H1 (cell line): Measurements from ENCODE around the gene CDCA3. TPM values are rescaled to one million over a fixed set of nuclear protein-coding genes. Genes with fewer than 3 reads are reported as not detected.

Experiments used
- CTCF ChIA-PET: fragments of 300-600 bp; sonication (Branson Sonifier 250); formaldehyde crosslinking; loops from one replicate; lab custom pipeline; 2021; ENCODE audit not compliant: partially characterized antibody; lab: Charles Lee
- POLR2A ChIA-PET: fragments of 300-600 bp; sonication (Branson Sonifier 250); formaldehyde crosslinking; loops from one replicate; lab custom pipeline; 2021; ENCODE audit warnings: inconsistent platforms; ENCODE audit not compliant: partially characterized antibody; lab: Charles Lee
- DNase-seq, 2 experiments: peaks; one replicate each; pipeline versions ENCODE4 v3.0.0 to v3.0.0-alpha.2; 2010 to 2022; ENCODE audit warnings: low spot score in 2 of 2, low read depth in 1 of 2, mixed read lengths in 1 of 2
- FAIRE-seq: peaks from 2 replicates; lab custom pipeline; 2011; peaks lifted over from hg19 to GRCh38; lab: Jason Lieb, UNC
- H2AFZ ChIP-seq: 2 replicates; pipeline ENCODE4 v1.8.1; 2012; ENCODE audit warnings: low read length, inconsistent platforms
- H2AK5ac ChIP-seq: 2 replicates; pipeline ENCODE4 v1.6.1; 2013; ENCODE audit warnings: low read depth, low read length
- H2BK120ac ChIP-seq: replicated peaks from 2 replicates; pipeline ENCODE3; 2013; ENCODE audit warnings: low read depth, low read length, inconsistent platforms
- H2BK12ac ChIP-seq: 2 replicates; pipeline ENCODE4 v1.6.1; 2013; ENCODE audit warnings: low read depth, low read length
- H2BK15ac ChIP-seq: 2 replicates; pipeline ENCODE4 v1.6.1; 2013; ENCODE audit warnings: low read length
- H2BK20ac ChIP-seq: 2 replicates; pipeline ENCODE4 v1.6.1; 2013; ENCODE audit warnings: low read length
- H2BK5ac ChIP-seq: 2 replicates; pipeline ENCODE4 v1.6.1; 2013; ENCODE audit warnings: low read depth, low read length
- H3K14ac ChIP-seq: 2 replicates; pipeline ENCODE4 v1.6.1; 2013; ENCODE audit warnings: inconsistent platforms; ENCODE audit not compliant: insufficient read length
- H3K18ac ChIP-seq: 2 replicates; pipeline ENCODE4 v1.6.1; 2013; ENCODE audit warnings: low read length; ENCODE audit errors: extremely low read depth
- H3K23ac ChIP-seq: 2 replicates; pipeline ENCODE4 v1.6.1; 2013; ENCODE audit warnings: inconsistent platforms; ENCODE audit not compliant: insufficient read length
- H3K23me2 ChIP-seq: 2 replicates; pipeline ENCODE4 v1.6.1; 2013; ENCODE audit warnings: low read depth, low read length
- H3K27ac ChIP-seq: 2 replicates; pipeline ENCODE4 v1.6.1; 2011; ENCODE audit warnings: low read depth, low read length, inconsistent platforms
- H3K27me3 ChIP-seq, 4 experiments: replicated peaks in 1 of 4; 1 replicate in 1 of 4; 2 replicates in 3 of 4; pipeline versions ENCODE4 v1.6.1 to v1.8.1; 2011 to 2013; ENCODE audit warnings: low read length in 3 of 4, mild to moderate bottlenecking in 3 of 4, inconsistent platforms in 2 of 4, mixed read lengths in 2 of 4, moderate library complexity in 1 of 4; ENCODE audit not compliant: control insufficient read depth in 3 of 4, insufficient read depth in 3 of 4; ENCODE audit errors: extremely low read depth in 1 of 4
- H3K36me3 ChIP-seq, 4 experiments: 2 replicates each; pipeline versions ENCODE4 v1.6.1 to v1.8.1; 2011 to 2013; ENCODE audit warnings: mild to moderate bottlenecking in 4 of 4, low read length in 3 of 4, moderate library complexity in 2 of 4, control low read depth in 1 of 4, inconsistent platforms in 1 of 4; ENCODE audit not compliant: insufficient read depth in 4 of 4, control insufficient read depth in 2 of 4
- H3K4ac ChIP-seq: replicated peaks from 2 replicates; pipeline ENCODE3; 2013; ENCODE audit warnings: low read length, low read depth, mixed read lengths, inconsistent platforms; ENCODE audit not compliant: insufficient read length
- H3K4me1 ChIP-seq, 4 experiments: replicated peaks in 1 of 4; 1 replicate in 1 of 4; 2 replicates in 3 of 4; pipeline versions ENCODE4 v1.6.1 to v1.8.1; 2011 to 2013; ENCODE audit warnings: low read length in 3 of 4, inconsistent platforms in 2 of 4, mixed read lengths in 1 of 4; ENCODE audit not compliant: insufficient read depth in 4 of 4, control insufficient read depth in 3 of 4
- H3K4me2 ChIP-seq, 2 experiments: 2 replicates each; pipeline versions ENCODE4 v1.6.1 to v1.8.1; 2011 to 2013; ENCODE audit warnings: low read depth in 2 of 2, low read length in 2 of 2, control low read depth in 1 of 2, inconsistent platforms in 1 of 2, mild to moderate bottlenecking in 1 of 2; ENCODE audit not compliant: insufficient read depth in 1 of 2
- H3K4me3 ChIP-seq, 4 experiments: fragments of 200-600, 300-600 bp in 1 of 4; sonication (generic), shearing (Covaris generic), sonication (Bioruptor Twin) in 1 of 4; 2 replicates each; pipeline versions ENCODE4 v1.5.1 to v1.8.1; 2011 to 2016; ENCODE audit warnings: low read length in 4 of 4, low read depth in 3 of 4, control low read depth in 2 of 4, inconsistent platforms in 2 of 4, mild to moderate bottlenecking in 2 of 4, mixed read lengths in 1 of 4, moderate library complexity in 1 of 4; ENCODE audit not compliant: insufficient read depth in 2 of 4; ENCODE audit errors: extremely low read depth in 1 of 4
- H3K56ac ChIP-seq: replicated peaks from 2 replicates; pipeline ENCODE3; 2013; ENCODE audit warnings: low read depth, mild to moderate bottlenecking, mixed read lengths, low read length, inconsistent platforms; ENCODE audit not compliant: insufficient read length
- H3K79me1 ChIP-seq: 2 replicates; pipeline ENCODE4 v1.6.1; 2013; ENCODE audit warnings: low read depth, low read length, control low read depth
- H3K79me2 ChIP-seq, 2 experiments: 2 replicates each; pipeline versions ENCODE4 v1.6.1 to v1.8.1; 2012 to 2013; ENCODE audit warnings: low read length in 2 of 2, mild to moderate bottlenecking in 2 of 2, inconsistent platforms in 1 of 2; ENCODE audit not compliant: insufficient read depth in 2 of 2, control insufficient read depth in 1 of 2
- H3K9ac ChIP-seq, 4 experiments: replicated peaks in 1 of 4; 1 replicate in 1 of 4; 2 replicates in 3 of 4; pipeline versions ENCODE4 v1.6.1 to v1.8.1; 2011 to 2013; ENCODE audit warnings: low read depth in 3 of 4, low read length in 3 of 4, control low read depth in 2 of 4, mild to moderate bottlenecking in 2 of 4, moderate library complexity in 2 of 4, inconsistent platforms in 1 of 4; ENCODE audit errors: extremely low read depth in 1 of 4
- H3K9me3 ChIP-seq, 2 experiments: 2 replicates each; pipeline versions ENCODE4 v1.6.1 to v1.8.1; 2012 to 2013; ENCODE audit warnings: mild to moderate bottlenecking in 2 of 2, moderate library complexity in 2 of 2, control low read depth in 1 of 2, inconsistent platforms in 1 of 2, low read depth in 1 of 2, low read length in 1 of 2, mixed read lengths in 1 of 2; ENCODE audit not compliant: insufficient read depth in 2 of 2
- H4K20me1 ChIP-seq, 2 experiments: replicated peaks in 1 of 2; 2 replicates each; pipeline versions ENCODE3 to v1.8.1; 2011 to 2013; ENCODE audit warnings: inconsistent platforms in 2 of 2, low read length in 2 of 2, mild to moderate bottlenecking in 1 of 2; ENCODE audit not compliant: insufficient read depth in 2 of 2, control insufficient read depth in 1 of 2
- H4K5ac ChIP-seq: 2 replicates; pipeline ENCODE4 v1.6.1; 2013; ENCODE audit warnings: low read length, low read depth, mixed read lengths, inconsistent platforms; ENCODE audit not compliant: insufficient read length
- H4K8ac ChIP-seq: 2 replicates; pipeline ENCODE4 v1.8.0; 2013; ENCODE audit warnings: mild to moderate bottlenecking, moderate library complexity, low read length, inconsistent platforms; ENCODE audit not compliant: insufficient read depth; ENCODE audit errors: extremely low read depth
- H4K91ac ChIP-seq: replicated peaks from 2 replicates; pipeline ENCODE3; 2013; ENCODE audit warnings: low read length, mixed read lengths, inconsistent platforms; ENCODE audit not compliant: insufficient read length
- ATF3 ChIP-seq: IDR thresholded peaks from 2 replicates; pipeline ENCODE4 v1.6.1; 2011; ENCODE audit warnings: low read depth, mild to moderate bottlenecking, low read length; ENCODE audit not compliant: insufficient read depth
- BACH1 ChIP-seq: IDR thresholded peaks from 2 replicates; pipeline ENCODE4 v1.6.1; 2012; ENCODE audit warnings: low read length, improper control_type of control experiment
- HDAC2 ChIP-seq, 2 experiments: fragments of 300-600 bp in 1 of 2; sonication (generic) in 1 of 2; IDR thresholded peaks; 2 replicates each; pipeline ENCODE4 v1.6.1; 2011 to 2012; ENCODE audit warnings: low read depth in 2 of 2, low read length in 2 of 2, mild to moderate bottlenecking in 2 of 2, moderate library complexity in 2 of 2, borderline replicate concordance in 1 of 2, inconsistent platforms in 1 of 2
- RAD21 ChIP-seq, 2 experiments: IDR thresholded peaks in 1 of 2; conservative IDR thresholded peaks in 1 of 2; 2 replicates each; pipeline ENCODE4 v1.6.1; 2011; ENCODE audit warnings: low read depth in 2 of 2, low read length in 2 of 2, improper control_type of control experiment in 1 of 2, inconsistent platforms in 1 of 2, mild to moderate bottlenecking in 1 of 2, moderate library complexity in 1 of 2
- RXRA ChIP-seq: IDR thresholded peaks from 2 replicates; pipeline ENCODE4 v1.6.1; 2011; ENCODE audit warnings: low read depth, mild to moderate bottlenecking, low read length, moderate library complexity; ENCODE audit not compliant: insufficient read depth
- SIN3A ChIP-seq, 2 experiments: IDR thresholded peaks in 1 of 2; conservative IDR thresholded peaks in 1 of 2; 2 replicates each; pipeline ENCODE4 v1.6.1; 2011 to 2012; ENCODE audit warnings: low read length in 2 of 2, improper control_type of control experiment in 1 of 2, low read depth in 1 of 2, mild to moderate bottlenecking in 1 of 2
- SP4 ChIP-seq: IDR thresholded peaks from 2 replicates; pipeline ENCODE4 v1.6.1; 2012; ENCODE audit warnings: low read length, inconsistent platforms
- SRF ChIP-seq: IDR thresholded peaks from 2 replicates; pipeline ENCODE4 v1.6.1; 2011; ENCODE audit warnings: mild to moderate bottlenecking, low read depth, low read length, moderate library complexity
- WGBS, 2 experiments: shearing (Covaris generic) in 1 of 2; methylation state at CpG; one replicate each; pipeline versions ENCODE4 v1.1.6 to v1.1.7; 2013 to 2015; ENCODE audit warnings: low lambda C conversion rate in 2 of 2, mixed read lengths in 2 of 2, inconsistent platforms in 1 of 2, low coverage in 1 of 2, missing lambda C conversion rate in 1 of 2; ENCODE audit not compliant: insufficient replicate concordance in 2 of 2, insufficient coverage in 1 of 2, insufficient read length in 1 of 2; ENCODE audit errors: extremely low coverage in 1 of 2, missing lambda C conversion rate in 1 of 2; 5-methylcytosine and 5-hydroxymethylcytosine counted together
- polyA plus RNA-seq, 7 experiments: library from polyadenylated mRNA; depleted of rRNA in 3 of 7; stranded (reverse) in 5 of 7; unstranded in 2 of 7; fragments of >200 nt in 5 of 7; fragments of 200-250 nt in 2 of 7; gene quantifications; 1 replicate in 5 of 7; 2 replicates in 1 of 7; 4 replicates in 1 of 7; pipeline versions ENCODE4 v1.2.1 to v1.2.3, GENCODE V29; 2011 to 2013; ENCODE audit warnings: missing spikeins in 2 of 7, mixed read lengths in 2 of 7
- total RNA-seq: library from RNA; stranded (reverse); fragmentation: NEBNext Ultra II Directional; extraction: Animal tissue kit (Norgen Biotek cat#: 25700); gene quantifications from 2 replicates; pipeline ENCODE4 v1.2.1, GENCODE V29; 2021
- TF ChIP-seq, protein P1 (sequence below): IDR thresholded peaks from 2 replicates; pipeline ENCODE4 v1.6.1; 2011; ENCODE audit warnings: low read length, improper control_type of control experiment

Gene CDCA3
- total and polyA plus RNA-seq, 2 of the 8 experiments (the other 6 are each of a cell fraction or from before 2014, with no cell fraction given): 47.7 to 71.2 TPM

GRCh38 chr12:6824085-6824775, 26.9 kb downstream of the CDCA3 start:
- FAIRE-seq (no peak), DNase-seq (no peak)
- H2BK15ac ChIP-seq: peak overlapping the region; percentile 98
- no peak overlapping the region for H3K18ac ChIP-seq
- no peak overlapping the region for H2BK120ac ChIP-seq
- WGBS, 2 experiments: 92% methylated on average over 36 of the region's 37 CpGs; no CpG with 5 or more reads in 1 of the 2 experiments
- no peak overlapping the region for H3K56ac ChIP-seq
- peaks cover 8 to 52% (median 30%) of the 10 kb centered on the region in 4 experiments for H3K4me1 ChIP-seq
- no peaks in the 10 kb centered on the region for H3K36me3 ChIP-seq
- H4K5ac ChIP-seq: no peak overlapping the region
- no peak overlapping the region for H3K23ac ChIP-seq
- H2AFZ ChIP-seq: no peak overlapping the region
- H3K4me2 ChIP-seq: peak overlapping the region in 1 of 2 experiments; percentile 51; a peak in 1 of 4 replicates
- peak overlapping the region; percentile 29; the same call in 1 of the 2 replicates for H2BK12ac ChIP-seq
- H3K14ac ChIP-seq: no peak overlapping the region
- peaks cover 0 to 4% of the 10 kb centered on the region in 2 experiments for H4K20me1 ChIP-seq
- no peak overlapping the region for H4K91ac ChIP-seq
- no peak overlapping the region for H3K27ac ChIP-seq
- H3K27me3 ChIP-seq: peaks cover 0 to 12% (median 8%) of the 10 kb centered on the region in 4 experiments; a peak in 5 of 7 replicates
- H3K9me3 ChIP-seq: no peaks in the 10 kb centered on the region
- H2AK5ac ChIP-seq: peak overlapping the region; percentile 77; the same call in 1 of the 2 replicates
- ChIA-PET POLR2A (interaction anchor here (0.8 to 27.1 kb wide), 20 partner anchors 10 to 290 kb away, joined by 3 to 388 read pairs (median 4); partner anchors contain the start of genes C12orf57, CD4, CDCA3 and GAPDH), CTCF (interaction anchor here (0.9 to 23.7 kb wide), 27 partner anchors 8 to 290 kb away, joined by 3 to 532 read pairs (median 9); partner anchors contain the start of genes CD4, CDCA3, COPS7A and GAPDH)
- 0 out of 2 replicates have a peak overlapping the region, but pooled peaks have one; percentile 12 for H2BK5ac ChIP-seq
- peaks cover 26% of the 10 kb centered on the region for H3K23me2 ChIP-seq
- no peak overlapping the region for H3K9ac ChIP-seq
- H4K8ac ChIP-seq: no peak overlapping the region
- H3K4ac ChIP-seq: no peak overlapping the region
- peak overlapping the region; percentile 87 for H2BK20ac ChIP-seq
- H3K79me2 ChIP-seq: peaks cover 0 to 5% of the 10 kb centered on the region in 2 experiments; a peak in 1 of 4 replicates
- no peak overlapping the region for H3K4me3 ChIP-seq
- H3K79me1 ChIP-seq: no peaks in the 10 kb centered on the region; the same call in 1 of the 2 replicates
- TF ChIP-seq, protein P1, sequence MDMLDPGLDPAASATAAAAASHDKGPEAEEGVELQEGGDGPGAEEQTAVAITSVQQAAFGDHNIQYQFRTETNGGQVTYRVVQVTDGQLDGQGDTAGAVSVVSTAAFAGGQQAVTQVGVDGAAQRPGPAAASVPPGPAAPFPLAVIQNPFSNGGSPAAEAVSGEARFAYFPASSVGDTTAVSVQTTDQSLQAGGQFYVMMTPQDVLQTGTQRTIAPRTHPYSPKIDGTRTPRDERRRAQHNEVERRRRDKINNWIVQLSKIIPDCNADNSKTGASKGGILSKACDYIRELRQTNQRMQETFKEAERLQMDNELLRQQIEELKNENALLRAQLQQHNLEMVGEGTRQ: no peak
- TF ChIP-seq BACH1 (no peak), SP4 (no peak), SRF (no peak), HDAC2 (IDR thresholded peaks at IDR 0.05; ENCODE audit: borderline replicate concordance in 1 of 2, low read depth in 2 of 2, low read length in 2 of 2) (no peak), RXRA (no peak), RAD21 (IDR thresholded peaks at IDR 0.05 in 1 of 2, conservative IDR thresholded peaks at IDR 0.05 in 1 of 2; ENCODE audit: low read depth in 2 of 2, low read length in 2 of 2) (no peak), ATF3 (no peak), SIN3A (conservative IDR thresholded peaks at IDR 0.05 in 1 of 2, IDR thresholded peaks at IDR 0.05 in 1 of 2; ENCODE audit: low read depth in 1 of 2, low read length in 2 of 2) (no peak)
